Adrenal gland (tissue), 12 donors: ENCODE data around the gene SDK2. TPM values are rescaled to one million over a fixed set of nuclear protein-coding genes. Genes with fewer than 3 reads are reported as not detected.
"Not testable (repeated sequence)": the region's sequence is repeated elsewhere in the genome, so short reads cannot be mapped to it uniquely, and the experiment has no call there.

Experiments
- DNase-seq, 7 donors: peaks; one replicate each; pipeline ENCODE4 v3.0.0-alpha.2; 2019 to 2020
- H3K27ac ChIP-seq, 5 donors: fragments of 200-600 bp; sonication (generic) in 4 of 5; 1 replicate in 3 of 5; 2 replicates in 2 of 5; pipeline versions ENCODE4 v1.5.1 to v1.8.0; 2016 to 2020; ENCODE audit warnings: mild to moderate bottlenecking in 1 of 5
- H3K27me3 ChIP-seq: fragments of 200-600 bp; 2 replicates; pipeline ENCODE4 v1.8.0; 2021
- H3K36me3 ChIP-seq, 2 donors: fragments of 200-600 bp; replicated peaks in 1 of 2; 1 replicate in 1 of 2; 2 replicates in 1 of 2; pipeline versions ENCODE4 v1.5.1 to v1.8.0; 2018 to 2022
- H3K4me1 ChIP-seq, 2 donors: fragments of 200-600 bp; replicated peaks in 1 of 2; 1 replicate in 1 of 2; 2 replicates in 1 of 2; pipeline versions ENCODE4 v1.5.1 to v1.8.0; 2018 to 2021
- H3K4me3 ChIP-seq, 4 donors: fragments of 200-600 bp; sonication (generic) in 3 of 4; one replicate each; pipeline ENCODE4 v1.5.1; 2016 to 2018
- H3K9me3 ChIP-seq, 3 donors: fragments of 200-600 bp; sonication (generic) in 1 of 3; replicated peaks in 1 of 3; 1 replicate in 2 of 3; 2 replicates in 1 of 3; pipeline versions ENCODE4 v1.5.1 to v1.8.0; 2016 to 2021
- POLR2A ChIP-seq, 2 donors: fragments of 450-650 bp; IDR thresholded peaks; one replicate each; pipeline ENCODE4 v1.6.1; 2017; ENCODE audit warnings: antibody characterized with exemption in 2 of 2, mild to moderate bottlenecking in 2 of 2, moderate library complexity in 1 of 2
- WGBS, 4 donors: extraction: QIAGEN DNeasy Blood & Tissue Kit in 2 of 4; methylation state at CpG; one replicate each; pipeline versions ENCODE4 v1.1.5 to v1.1.7; 2013 to 2017; 5-methylcytosine and 5-hydroxymethylcytosine counted together
- intact Hi-C, 2 donors: fragments of 100-400 bp; cut with DNase I; formaldehyde crosslinking; loops; one replicate each; pipeline versions ENCODE4 v1.14.1 to v1.15.0; 2022 to 2023
- polyA plus RNA-seq, 3 donors: library from polyadenylated mRNA; stranded (reverse); fragments of 200-250 nt in 2 of 3; fragments of 350-450 nt in 1 of 3; fragmentation: Illumina TruSeq in 1 of 3; extraction: RNeasy Lipid Tissue Mini Kit (QIAGEN cat#74804) in 1 of 3; gene quantifications; one replicate each; pipeline ENCODE4 v1.2.3, GENCODE V29; 2013 to 2014
- total RNA-seq, 9 donors: library from RNA; depleted of rRNA in 4 of 9; stranded (reverse); fragments of >200 nt in 4 of 9; fragments of 120-200 nt in 1 of 9; fragmentation: NEBNext Ultra II Directional in 1 of 9; extraction: Animal tissue kit (Norgen Biotek cat#: 25700) in 1 of 9; gene quantifications; one replicate each; pipeline versions ENCODE4 v1.1.0 to v1.2.4, GENCODE V29; 2013 to 2023
- TF ChIP-seq, protein P1 (sequence below), 6 experiments: fragments of 450-650 bp in 4 of 6; fragments of 200-600 bp in 2 of 6; sonication (generic) in 1 of 6; IDR thresholded peaks; 1 replicate in 5 of 6; 2 replicates in 1 of 6; pipeline versions ENCODE4 v1.5.1 to v1.8.0; 2016 to 2021; ENCODE audit warnings: antibody characterized with exemption in 6 of 6, mild to moderate bottlenecking in 2 of 6, moderate library complexity in 1 of 6
- donor health status: healthy with polysubstance abuse.
- donor health status: Bipolar disorder and iron deficiency.
- donor health status: DM: yes; HTN: yes; CAD: no.
- donor health status: DM: no; HTN: no; CAD: no.
- donor health status: DM: no; HTN: no; CAD: no.
- donor health status: DM: yes; HTN: yes; CAD: no.

Gene SDK2
- total and polyA plus RNA-seq, 12 donors, result 0.27 to 2.1 (median 0.84) TPM

DNA sequence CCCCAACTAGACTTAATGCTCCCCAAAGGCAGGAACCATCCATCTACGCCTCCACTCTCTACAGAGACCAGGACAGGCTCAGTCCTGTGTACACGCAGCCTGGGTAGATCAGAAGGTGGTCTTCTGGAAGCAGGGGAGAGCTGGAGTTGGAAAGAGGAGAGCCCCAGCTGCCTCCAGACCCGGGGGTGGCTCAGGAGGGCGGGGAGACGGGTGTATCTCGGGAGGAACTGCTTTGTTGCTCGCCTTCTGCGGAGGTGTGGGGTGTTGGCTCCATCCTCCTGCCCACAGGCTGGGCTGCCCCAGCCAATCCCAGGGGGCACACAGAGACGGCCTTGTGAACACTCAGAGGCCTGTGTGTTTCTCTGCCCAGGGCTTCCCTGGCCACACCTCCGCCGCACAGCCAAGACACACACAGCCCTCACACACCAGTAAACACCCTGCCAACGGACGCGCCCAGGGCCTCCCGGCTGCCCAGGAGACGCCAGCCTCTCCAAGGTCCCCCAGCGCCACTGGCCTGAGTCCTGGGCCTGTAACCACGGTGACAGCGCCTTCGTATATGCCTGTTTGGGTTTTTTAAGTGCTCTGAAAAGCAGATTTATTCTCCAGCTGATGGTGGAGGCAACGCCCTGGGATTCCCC is 189.1 kb downstream of the SDK2 start:
- TF ChIP-seq, protein P1, sequence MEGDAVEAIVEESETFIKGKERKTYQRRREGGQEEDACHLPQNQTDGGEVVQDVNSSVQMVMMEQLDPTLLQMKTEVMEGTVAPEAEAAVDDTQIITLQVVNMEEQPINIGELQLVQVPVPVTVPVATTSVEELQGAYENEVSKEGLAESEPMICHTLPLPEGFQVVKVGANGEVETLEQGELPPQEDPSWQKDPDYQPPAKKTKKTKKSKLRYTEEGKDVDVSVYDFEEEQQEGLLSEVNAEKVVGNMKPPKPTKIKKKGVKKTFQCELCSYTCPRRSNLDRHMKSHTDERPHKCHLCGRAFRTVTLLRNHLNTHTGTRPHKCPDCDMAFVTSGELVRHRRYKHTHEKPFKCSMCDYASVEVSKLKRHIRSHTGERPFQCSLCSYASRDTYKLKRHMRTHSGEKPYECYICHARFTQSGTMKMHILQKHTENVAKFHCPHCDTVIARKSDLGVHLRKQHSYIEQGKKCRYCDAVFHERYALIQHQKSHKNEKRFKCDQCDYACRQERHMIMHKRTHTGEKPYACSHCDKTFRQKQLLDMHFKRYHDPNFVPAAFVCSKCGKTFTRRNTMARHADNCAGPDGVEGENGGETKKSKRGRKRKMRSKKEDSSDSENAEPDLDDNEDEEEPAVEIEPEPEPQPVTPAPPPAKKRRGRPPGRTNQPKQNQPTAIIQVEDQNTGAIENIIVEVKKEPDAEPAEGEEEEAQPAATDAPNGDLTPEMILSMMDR (IDR thresholded peaks at IDR 0.05), result no peak
- TF ChIP-seq POLR2A (IDR thresholded peaks at IDR 0.05), result no peak
- no peaks in the 10 kb centered on the region for H3K9me3 ChIP-seq
- no peaks in the 10 kb centered on the region for H3K36me3 ChIP-seq
- H3K4me1 ChIP-seq, result no peaks in the 10 kb centered on the region
- WGBS, 4 donors, result 45 to 67% (median 55%) methylated on average over 9 to 21 of the region's 21 CpGs
- no peaks in the 10 kb centered on the region for H3K27me3 ChIP-seq
- H3K4me3 ChIP-seq, result no peak overlapping the region
- H3K27ac ChIP-seq, result no peak overlapping the region
- intact Hi-C loops, result no loop called here
- peak in 3 of 7 donors; percentile 23 to 83 (median 24) for DNase-seq

DNA sequence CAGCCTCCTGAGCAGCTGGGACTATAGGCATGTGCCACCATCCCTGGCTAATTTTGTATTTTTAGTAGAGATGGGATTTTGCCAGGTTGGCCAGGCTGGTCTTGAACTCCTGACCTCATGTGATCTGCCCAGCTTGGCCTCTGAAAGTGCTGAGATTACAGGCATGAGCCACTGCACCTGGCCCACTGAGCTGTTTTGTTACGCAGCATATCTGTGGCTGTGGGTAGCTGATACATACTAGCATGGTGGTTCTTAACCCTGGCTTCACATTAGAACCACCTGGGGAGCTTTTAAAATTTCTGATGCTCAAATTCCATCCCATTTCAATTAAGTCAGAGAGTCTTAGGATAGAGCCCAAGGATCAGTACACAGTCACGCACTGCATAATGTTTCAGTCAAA is 190.8 kb downstream of the SDK2 start:
- H3K27ac ChIP-seq, intact Hi-C loops, DNase-seq, H3K4me1 ChIP-seq, H3K36me3 ChIP-seq, H3K27me3 ChIP-seq, H3K4me3 ChIP-seq, H3K9me3 ChIP-seq: not testable (repeated sequence)
- WGBS, 4 donors, result 96 to 100% (median 98%) methylated on average over 2 of the region's 2 CpGs

DNA sequence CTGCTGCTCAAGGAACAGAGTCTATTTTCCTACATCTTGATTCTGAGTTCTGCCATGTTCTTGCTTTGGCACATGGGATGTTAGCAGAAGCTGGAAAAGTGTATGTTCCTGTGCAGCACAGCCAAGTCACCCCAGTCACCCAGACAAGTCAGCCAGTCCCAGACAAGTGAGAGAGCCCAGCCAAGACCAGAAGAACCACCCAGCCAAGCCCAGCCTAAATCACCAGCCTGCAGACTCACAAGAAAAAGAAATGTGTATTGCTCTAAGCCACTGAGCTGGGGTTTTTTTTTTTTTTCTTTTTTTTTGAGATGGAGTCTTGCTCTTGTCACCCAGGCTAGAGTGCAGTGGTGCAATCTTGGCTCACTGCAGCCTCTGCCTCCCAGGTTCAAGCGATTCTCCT is 191.2 kb downstream of the SDK2 start:
- no peaks in the 10 kb centered on the region for H3K9me3 ChIP-seq
- no peaks in the 10 kb centered on the region for H3K36me3 ChIP-seq
- H3K4me3 ChIP-seq, result no peak overlapping the region
- TF ChIP-seq, protein P1 (IDR thresholded peaks at IDR 0.05), result no peak
- no peak for TF ChIP-seq POLR2A (IDR thresholded peaks at IDR 0.05)
- H3K4me1 ChIP-seq, result no peaks in the 10 kb centered on the region
- no peak overlapping the region for H3K27ac ChIP-seq
- DNase-seq, result no peak
- intact Hi-C loops, result no loop called here
- H3K27me3 ChIP-seq, result no peaks in the 10 kb centered on the region
- 81 to 100% (median 82%) methylated on average over 1 of the region's 1 CpG for WGBS, 4 donors

DNA sequence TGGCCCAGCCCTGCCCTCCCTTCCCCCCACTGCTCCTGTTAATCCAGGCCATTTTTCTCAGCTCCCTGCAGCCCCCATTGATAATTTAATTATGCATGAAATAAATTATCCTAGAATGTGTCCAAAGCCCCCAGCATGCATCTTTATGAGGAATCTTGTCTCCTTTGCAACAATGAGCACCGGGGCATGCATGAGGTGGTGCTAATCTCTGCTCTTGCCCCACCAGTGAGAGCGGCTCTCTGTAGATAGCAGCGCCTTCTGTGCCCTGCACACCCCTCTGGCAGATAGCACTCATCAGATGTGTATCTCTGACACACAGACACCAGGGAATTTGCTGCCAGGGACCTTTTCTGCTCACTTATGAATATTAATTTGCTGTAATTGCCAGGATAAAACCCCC is 192.2 kb downstream of the SDK2 start:
- no peak for DNase-seq
- H3K4me3 ChIP-seq, result no peak overlapping the region
- no peaks in the 10 kb centered on the region for H3K9me3 ChIP-seq
- intact Hi-C loops, result no loop called here
- no peaks in the 10 kb centered on the region for H3K36me3 ChIP-seq
- TF ChIP-seq, protein P1 (IDR thresholded peaks at IDR 0.05), result no peak
- no peak for TF ChIP-seq POLR2A (IDR thresholded peaks at IDR 0.05)
- WGBS, 4 donors, result 82 to 96% (median 89%) methylated on average over 3 of the region's 3 CpGs
- H3K4me1 ChIP-seq, result no peaks in the 10 kb centered on the region
- no peaks in the 10 kb centered on the region for H3K27me3 ChIP-seq
- H3K27ac ChIP-seq, result no peak overlapping the region

DNA sequence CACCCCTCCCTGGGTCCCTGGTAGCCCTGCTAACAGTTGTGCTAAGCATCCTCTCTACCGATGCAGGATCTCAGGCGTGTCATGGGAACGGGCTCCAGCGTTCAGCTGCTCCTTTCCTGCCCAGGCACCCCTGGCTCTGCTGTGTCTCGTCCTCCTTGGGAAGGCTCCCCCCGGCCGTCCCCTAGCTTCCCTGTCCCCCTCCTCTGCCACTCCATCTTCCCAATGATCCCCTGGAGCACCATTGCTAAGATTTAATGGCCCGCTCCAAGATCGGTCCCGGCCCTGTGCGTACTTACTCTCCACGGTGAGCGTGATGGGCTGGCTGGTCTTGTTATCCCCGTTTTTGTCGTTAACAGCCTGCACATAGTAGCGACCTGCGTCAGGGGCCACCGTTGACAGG is 196.9 kb downstream of the SDK2 start:
- no peak overlapping the region for H3K4me3 ChIP-seq
- H3K27me3 ChIP-seq, result no peaks in the 10 kb centered on the region
- no peak overlapping the region for H3K27ac ChIP-seq
- intact Hi-C loops, result no loop called here
- H3K36me3 ChIP-seq, result no peaks in the 10 kb centered on the region
- H3K4me1 ChIP-seq, result no peaks in the 10 kb centered on the region
- no peak for DNase-seq
- H3K9me3 ChIP-seq, result no peaks in the 10 kb centered on the region
- 79 to 87% (median 85%) methylated on average over 15 to 18 of the region's 18 CpGs for WGBS, 4 donors
- TF ChIP-seq, protein P1 (IDR thresholded peaks at IDR 0.05), result no peak
- TF ChIP-seq POLR2A (IDR thresholded peaks at IDR 0.05), result no peak
